SK-N-SH (cell line): Measurements from ENCODE around the gene NPC1. TPM values are rescaled to one million over a fixed set of nuclear protein-coding genes. Genes with fewer than 3 reads are reported as not detected.

ENCODE experiments used
- CTCF ChIA-PET: fragments of 300-600, 350-600 bp; formaldehyde crosslinking; extraction: SDS; loops from one replicate; lab custom pipeline; 2021; lab: Yijun Ruan, JAX
- POLR2A ChIA-PET: fragments of 350-600 bp; sonication (Branson Sonifier 250); formaldehyde crosslinking; extraction: SDS; loops from one replicate; lab custom pipeline; 2020; ENCODE audit warnings: antibody characterized with exemption, inconsistent platforms; lab: Yijun Ruan, JAX
- DNase-seq: peaks from one replicate; pipeline ENCODE4 v3.0.0; 2012
- H2AFZ ChIP-seq: fragments of 200-600 bp; sonication (generic); 2 replicates; pipeline ENCODE4 v1.8.1; 2016; ENCODE audit warnings: antibody characterized with exemption, mild to moderate bottlenecking, low read depth
- H3F3A ChIP-seq: fragments of 200-600 bp; sonication (generic); replicated peaks from 2 replicates; pipeline ENCODE3; 2016; ENCODE audit warnings: antibody characterized with exemption, mild to moderate bottlenecking; ENCODE audit not compliant: insufficient read depth
- H3K27ac ChIP-seq, 2 experiments: fragments of 200-500 bp in 1 of 2; fragments of 200-600 bp in 1 of 2; sonication (Bioruptor generic) in 1 of 2; sonication (generic), shearing (Covaris generic) in 1 of 2; 2 replicates each; pipeline versions ENCODE4 v1.5.1 to v1.6.1; 2014 to 2016; ENCODE audit warnings: low read depth in 2 of 2, inconsistent platforms in 1 of 2, low read length in 1 of 2, mild to moderate bottlenecking in 1 of 2, mixed read lengths in 1 of 2
- H3K27me3 ChIP-seq: fragments of 200-600 bp; sonication (generic), shearing (Covaris generic); 2 replicates; pipeline ENCODE4 v1.6.1; 2016; ENCODE audit warnings: mixed run types; ENCODE audit not compliant: insufficient read depth
- H3K36me3 ChIP-seq, 2 experiments: fragments of 200-500 bp in 1 of 2; fragments of 200-600 bp in 1 of 2; sonication (Bioruptor generic) in 1 of 2; sonication (generic) in 1 of 2; replicated peaks in 1 of 2; 2 replicates each; pipeline versions ENCODE3 to v1.5.1; 2014 to 2016; ENCODE audit warnings: low read length in 1 of 2, mild to moderate bottlenecking in 1 of 2; ENCODE audit not compliant: insufficient read depth in 2 of 2, control insufficient read depth in 1 of 2
- H3K4me1 ChIP-seq, 2 experiments: fragments of 200-500 bp in 1 of 2; fragments of 200-600 bp in 1 of 2; sonication (Bioruptor generic) in 1 of 2; sonication (generic), shearing (Covaris generic) in 1 of 2; 2 replicates each; pipeline versions ENCODE4 v1.5.1 to v1.6.1; 2014 to 2016; ENCODE audit warnings: low read depth in 1 of 2, low read length in 1 of 2, mixed run types in 1 of 2; ENCODE audit not compliant: insufficient read depth in 2 of 2, control insufficient read depth in 1 of 2
- H3K4me2 ChIP-seq: fragments of 200-600 bp; sonication (generic), shearing (Covaris generic); 2 replicates; pipeline ENCODE4 v1.6.1; 2017; ENCODE audit warnings: mixed run types
- H3K4me3 ChIP-seq, 2 experiments: fragments of 200-500 bp in 1 of 2; fragments of 200-600 bp in 1 of 2; sonication (Bioruptor generic) in 1 of 2; sonication (generic), shearing (Covaris generic) in 1 of 2; 2 replicates each; pipeline versions ENCODE4 v1.5.1 to v1.8.1; 2014 to 2016; ENCODE audit warnings: low read depth in 2 of 2, inconsistent platforms in 1 of 2, low read length in 1 of 2, mild to moderate bottlenecking in 1 of 2, mixed read lengths in 1 of 2, moderate library complexity in 1 of 2
- H3K79me2 ChIP-seq: fragments of 200-600 bp; sonication (generic); 2 replicates; pipeline ENCODE4 v1.8.1; 2017; ENCODE audit warnings: mild to moderate bottlenecking; ENCODE audit not compliant: insufficient read depth
- H3K9ac ChIP-seq: fragments of 200-600 bp; sonication (generic); 2 replicates; pipeline ENCODE4 v1.6.1; 2017; ENCODE audit warnings: mixed run types
- H3K9me2 ChIP-seq: fragments of 200-600 bp; sonication (generic); 2 replicates; pipeline ENCODE4 v1.6.1; 2017; ENCODE audit warnings: mixed run types
- H3K9me3 ChIP-seq: fragments of 200-600 bp; sonication (generic); 2 replicates; pipeline ENCODE4 v1.6.1; 2017; ENCODE audit warnings: mixed run types, mild to moderate bottlenecking, moderate library complexity
- H4K20me1 ChIP-seq: fragments of 200-600 bp; sonication (generic); 2 replicates; pipeline ENCODE4 v1.6.1; 2017; ENCODE audit warnings: mild to moderate bottlenecking, mixed run types; ENCODE audit not compliant: insufficient read depth
- CTCF ChIP-seq: fragments of 200-600 bp; sonication (generic); IDR thresholded peaks from 2 replicates; pipeline ENCODE4 v1.6.1; 2017; ENCODE audit warnings: antibody characterized with exemption, mild to moderate bottlenecking, moderate library complexity
- FOSL2 ChIP-seq: IDR thresholded peaks from 2 replicates; pipeline ENCODE4 v1.4.0; 2012; ENCODE audit warnings: low read depth, mild to moderate bottlenecking, moderate library complexity, borderline replicate concordance
- FOXJ3 ChIP-seq: sonication (generic); formaldehyde crosslinking; IDR thresholded peaks from 2 replicates; pipeline ENCODE4 v1.5.1; 2020; ENCODE audit warnings: mild to moderate bottlenecking, missing genetic modification reagents
- GABPA ChIP-seq: IDR thresholded peaks from 2 replicates; pipeline ENCODE4 v1.4.0; 2012; ENCODE audit warnings: low read depth, mild to moderate bottlenecking
- JUND ChIP-seq: IDR thresholded peaks from 2 replicates; pipeline ENCODE4 v1.4.0; 2012
- MAX ChIP-seq: IDR thresholded peaks from 2 replicates; pipeline ENCODE4 v1.4.0; 2012; ENCODE audit warnings: low read depth
- MEF2A ChIP-seq: IDR thresholded peaks from 2 replicates; pipeline ENCODE4 v1.4.0; 2012; ENCODE audit warnings: low read depth, borderline replicate concordance
- MXI1 ChIP-seq: IDR thresholded peaks from 2 replicates; pipeline ENCODE4 v1.6.1; 2012; ENCODE audit warnings: mild to moderate bottlenecking, low read depth, low read length, improper control_type of control experiment
- NRF1 ChIP-seq: IDR thresholded peaks from 2 replicates; pipeline ENCODE4 v1.6.1; 2012; ENCODE audit warnings: low read depth, mild to moderate bottlenecking, low read length
- RCOR1 ChIP-seq: fragments of 150-350 bp; IDR thresholded peaks from 2 replicates; pipeline ENCODE4 v1.6.1; 2017; ENCODE audit warnings: antibody characterized with exemption, low read length
- RFX5 ChIP-seq: IDR thresholded peaks from 2 replicates; pipeline ENCODE4 v1.6.1; 2012; ENCODE audit warnings: mild to moderate bottlenecking, improper control_type of control experiment, low read length
- RXRA ChIP-seq: IDR thresholded peaks from 2 replicates; pipeline ENCODE4 v1.4.0; 2012; ENCODE audit warnings: low read depth, mild to moderate bottlenecking, borderline replicate concordance
- SIN3A ChIP-seq: IDR thresholded peaks from 2 replicates; pipeline ENCODE4 v1.6.1; 2012; ENCODE audit warnings: low read depth, mild to moderate bottlenecking, low read length, moderate library complexity, borderline replicate concordance
- SMC3 ChIP-seq: IDR thresholded peaks from 2 replicates; pipeline ENCODE4 v1.6.1; 2012; ENCODE audit warnings: low read depth, low read length, improper control_type of control experiment
- TCF12 ChIP-seq: IDR thresholded peaks from 2 replicates; pipeline ENCODE4 v1.4.0; 2012
- TEAD4 ChIP-seq: IDR thresholded peaks from 2 replicates; pipeline ENCODE4 v1.4.0; 2012; ENCODE audit warnings: mild to moderate bottlenecking, borderline replicate concordance; ENCODE audit not compliant: insufficient read depth
- ZBTB33 ChIP-seq: IDR thresholded peaks from 2 replicates; pipeline ENCODE4 v1.4.0; 2012; ENCODE audit warnings: low read depth, borderline replicate concordance
- WGBS: methylation state at CpG from one replicate; pipeline ENCODE4 v1.1.6; 2017; ENCODE audit warnings: low lambda C conversion rate; 5-methylcytosine and 5-hydroxymethylcytosine counted together
- polyA plus RNA-seq, 3 experiments: library from polyadenylated mRNA; depleted of rRNA; stranded (reverse); fragments of >200 nt; gene quantifications; 2 replicates each; pipeline ENCODE4 v1.2.3, GENCODE V29; 2012
- TF ChIP-seq, protein P1 (sequence below): fragments of 150-350 bp; IDR thresholded peaks from 2 replicates; pipeline ENCODE4 v1.6.1; 2017; ENCODE audit warnings: antibody characterized with exemption, low read length, low read depth, borderline replicate concordance
- TF ChIP-seq, protein P2 (sequence below): IDR thresholded peaks from 2 replicates; pipeline ENCODE4; 2012
- TF ChIP-seq, protein P3 (sequence below): IDR thresholded peaks from 2 replicates; pipeline ENCODE4 v1.4.0; 2012; ENCODE audit warnings: low read depth, borderline replicate concordance

The NPC1 gene
- polyA plus RNA-seq, 1 of the 3 experiments (the other 2 are of a cell fraction), result 23.9 TPM

GRCh38 chr18:23539296-23539695 is 47.0 kb downstream of the NPC1 start:
- no peaks in the 10 kb centered on the region for H3K79me2 ChIP-seq
- H2AFZ ChIP-seq, result no peak overlapping the region
- no peaks in the 10 kb centered on the region for H4K20me1 ChIP-seq
- H3K4me1 ChIP-seq, result no peaks in the 10 kb centered on the region; a peak in 1 of 4 replicates
- ChIA-PET CTCF (interaction anchor here (0.7 to 3.8 kb wide), 2 partner anchors 73 to 163 kb away, joined by 3 to 11 read pairs; no protein-coding TSS in a partner anchor), POLR2A (no interaction called here)
- no peaks in the 10 kb centered on the region for H3F3A ChIP-seq
- no peak overlapping the region for H3K9ac ChIP-seq
- DNase-seq, result no peak
- no peak for TF ChIP-seq FOSL2
- TF ChIP-seq SIN3A, result no peak
- TF ChIP-seq SMC3, result no peak
- no peak for TF ChIP-seq CTCF
- TF ChIP-seq GABPA, result no peak
- TF ChIP-seq, protein P1, sequence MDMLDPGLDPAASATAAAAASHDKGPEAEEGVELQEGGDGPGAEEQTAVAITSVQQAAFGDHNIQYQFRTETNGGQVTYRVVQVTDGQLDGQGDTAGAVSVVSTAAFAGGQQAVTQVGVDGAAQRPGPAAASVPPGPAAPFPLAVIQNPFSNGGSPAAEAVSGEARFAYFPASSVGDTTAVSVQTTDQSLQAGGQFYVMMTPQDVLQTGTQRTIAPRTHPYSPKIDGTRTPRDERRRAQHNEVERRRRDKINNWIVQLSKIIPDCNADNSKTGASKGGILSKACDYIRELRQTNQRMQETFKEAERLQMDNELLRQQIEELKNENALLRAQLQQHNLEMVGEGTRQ, result no peak
- TF ChIP-seq NRF1, result no peak
- TF ChIP-seq MXI1, result no peak
- no peak for TF ChIP-seq RCOR1
- 93% methylated on average over 9 of the region's 9 CpGs for WGBS
- H3K27me3 ChIP-seq, result no peaks in the 10 kb centered on the region
- H3K9me3 ChIP-seq, result no peaks in the 10 kb centered on the region
- no peak overlapping the region for H3K27ac ChIP-seq
- no peaks in the 10 kb centered on the region for H3K9me2 ChIP-seq
- no peak overlapping the region for H3K4me3 ChIP-seq
- H3K36me3 ChIP-seq, result peaks cover 61 to 89% of the 10 kb centered on the region in 2 experiments
- H3K4me2 ChIP-seq, result no peak overlapping the region

DNA sequence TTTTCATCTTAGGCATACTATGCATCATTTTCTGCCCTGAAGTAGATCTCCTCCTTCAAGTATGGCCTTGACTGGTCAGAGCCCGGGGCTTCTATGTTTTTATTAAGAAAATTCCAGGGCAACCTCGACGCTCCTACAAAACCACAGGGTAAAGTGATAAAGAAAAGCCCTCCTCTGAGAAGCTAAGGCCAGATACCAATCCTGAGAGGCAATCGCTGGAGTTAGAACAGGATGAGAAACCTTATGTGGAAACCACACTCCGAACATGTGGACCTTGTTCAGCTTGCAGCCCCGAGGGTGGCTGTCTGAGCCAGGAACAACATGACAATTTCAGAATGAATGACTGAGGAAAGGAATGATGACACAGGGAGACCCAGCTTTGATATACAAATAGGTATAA is 47.4 kb downstream of the NPC1 start:
- no peak overlapping the region for H3K9ac ChIP-seq
- POLR2A ChIA-PET, result no interaction called here
- TF ChIP-seq ZBTB33 (no peak), CTCF (no peak), MEF2A (no peak), TEAD4 (no peak), TCF12 (no peak), MAX (no peak), FOXJ3 (CRISPR knock-in tag) (no peak), JUND (no peak), RFX5 (no peak), RXRA (no peak)
- TF ChIP-seq, protein P2, sequence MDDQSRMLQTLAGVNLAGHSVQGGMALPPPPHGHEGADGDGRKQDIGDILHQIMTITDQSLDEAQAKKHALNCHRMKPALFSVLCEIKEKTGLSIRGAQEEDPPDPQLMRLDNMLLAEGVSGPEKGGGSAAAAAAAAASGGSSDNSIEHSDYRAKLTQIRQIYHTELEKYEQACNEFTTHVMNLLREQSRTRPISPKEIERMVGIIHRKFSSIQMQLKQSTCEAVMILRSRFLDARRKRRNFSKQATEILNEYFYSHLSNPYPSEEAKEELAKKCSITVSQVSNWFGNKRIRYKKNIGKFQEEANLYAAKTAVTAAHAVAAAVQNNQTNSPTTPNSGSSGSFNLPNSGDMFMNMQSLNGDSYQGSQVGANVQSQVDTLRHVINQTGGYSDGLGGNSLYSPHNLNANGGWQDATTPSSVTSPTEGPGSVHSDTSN, result no peak
- TF ChIP-seq, protein P3, sequence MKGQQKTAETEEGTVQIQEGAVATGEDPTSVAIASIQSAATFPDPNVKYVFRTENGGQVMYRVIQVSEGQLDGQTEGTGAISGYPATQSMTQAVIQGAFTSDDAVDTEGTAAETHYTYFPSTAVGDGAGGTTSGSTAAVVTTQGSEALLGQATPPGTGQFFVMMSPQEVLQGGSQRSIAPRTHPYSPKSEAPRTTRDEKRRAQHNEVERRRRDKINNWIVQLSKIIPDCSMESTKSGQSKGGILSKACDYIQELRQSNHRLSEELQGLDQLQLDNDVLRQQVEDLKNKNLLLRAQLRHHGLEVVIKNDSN, result no peak

More for the DNA sequence above, 47.4 kb downstream of the NPC1 start:
- H3K9me2 ChIP-seq, result no peaks in the 10 kb centered on the region
- H3K79me2 ChIP-seq, result no peaks in the 10 kb centered on the region
- H3K9me3 ChIP-seq, result no peaks in the 10 kb centered on the region
- H2AFZ ChIP-seq, result no peak overlapping the region
- CTCF ChIA-PET, result interaction anchor here (3.8 kb wide), 1 partner anchor 164 kb away, joined by 11 read pairs; no protein-coding TSS in a partner anchor
- peaks cover 58 to 89% of the 10 kb centered on the region in 2 experiments for H3K36me3 ChIP-seq
- no peak for DNase-seq
- H3K4me1 ChIP-seq, result no peaks in the 10 kb centered on the region; a peak in 1 of 4 replicates
- no peak overlapping the region for H3K27ac ChIP-seq
- no peak overlapping the region for H3K4me2 ChIP-seq
- no peaks in the 10 kb centered on the region for H3K27me3 ChIP-seq
- H3K4me3 ChIP-seq, result no peak overlapping the region
- 90% methylated on average over 6 of the region's 6 CpGs for WGBS
- H4K20me1 ChIP-seq, result no peaks in the 10 kb centered on the region
- H3F3A ChIP-seq, result no peaks in the 10 kb centered on the region
